ENCODE results near the gene FHL2.

FHL2 gene

GRCh38 chr2:105383432-105384166, 15.3 kb downstream of the FHL2 start:
- TF ChIP-seq, protein P1, sequence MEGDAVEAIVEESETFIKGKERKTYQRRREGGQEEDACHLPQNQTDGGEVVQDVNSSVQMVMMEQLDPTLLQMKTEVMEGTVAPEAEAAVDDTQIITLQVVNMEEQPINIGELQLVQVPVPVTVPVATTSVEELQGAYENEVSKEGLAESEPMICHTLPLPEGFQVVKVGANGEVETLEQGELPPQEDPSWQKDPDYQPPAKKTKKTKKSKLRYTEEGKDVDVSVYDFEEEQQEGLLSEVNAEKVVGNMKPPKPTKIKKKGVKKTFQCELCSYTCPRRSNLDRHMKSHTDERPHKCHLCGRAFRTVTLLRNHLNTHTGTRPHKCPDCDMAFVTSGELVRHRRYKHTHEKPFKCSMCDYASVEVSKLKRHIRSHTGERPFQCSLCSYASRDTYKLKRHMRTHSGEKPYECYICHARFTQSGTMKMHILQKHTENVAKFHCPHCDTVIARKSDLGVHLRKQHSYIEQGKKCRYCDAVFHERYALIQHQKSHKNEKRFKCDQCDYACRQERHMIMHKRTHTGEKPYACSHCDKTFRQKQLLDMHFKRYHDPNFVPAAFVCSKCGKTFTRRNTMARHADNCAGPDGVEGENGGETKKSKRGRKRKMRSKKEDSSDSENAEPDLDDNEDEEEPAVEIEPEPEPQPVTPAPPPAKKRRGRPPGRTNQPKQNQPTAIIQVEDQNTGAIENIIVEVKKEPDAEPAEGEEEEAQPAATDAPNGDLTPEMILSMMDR (IDR thresholded peaks at IDR 0.05; ENCODE audit: extremely low read depth, missing control alignments), result no peak
- no peak for DNase-seq (ENCODE audit: low spot score)

- TF ChIP-seq, protein P1 (IDR thresholded peaks at IDR 0.05; ENCODE audit: extremely low read depth, missing control alignments), result no peak
- DNase-seq (ENCODE audit: low spot score), result no peak
These were observed 16.7 kb downstream of the FHL2 start for GRCh38 chr2:105382177-105382576.

GRCh38 chr2:105381101-105381668, 17.7 kb downstream of the FHL2 start:
- DNase-seq (ENCODE audit: low spot score), result no peak
- TF ChIP-seq, protein P1 (IDR thresholded peaks at IDR 0.05; ENCODE audit: extremely low read depth, missing control alignments), result no peak

GRCh38 chr2:105380432-105381100, 18.3 kb downstream of the FHL2 start:
- TF ChIP-seq, protein P1 (IDR thresholded peaks at IDR 0.05; ENCODE audit: extremely low read depth, missing control alignments), result no peak
- no peak for DNase-seq (ENCODE audit: low spot score)

- TF ChIP-seq, protein P1 (IDR thresholded peaks at IDR 0.05; ENCODE audit: extremely low read depth, missing control alignments), result no peak
- no peak for DNase-seq (ENCODE audit: low spot score)
These were observed 19.1 kb downstream of the FHL2 start for GRCh38 chr2:105379741-105380186.

DNA sequence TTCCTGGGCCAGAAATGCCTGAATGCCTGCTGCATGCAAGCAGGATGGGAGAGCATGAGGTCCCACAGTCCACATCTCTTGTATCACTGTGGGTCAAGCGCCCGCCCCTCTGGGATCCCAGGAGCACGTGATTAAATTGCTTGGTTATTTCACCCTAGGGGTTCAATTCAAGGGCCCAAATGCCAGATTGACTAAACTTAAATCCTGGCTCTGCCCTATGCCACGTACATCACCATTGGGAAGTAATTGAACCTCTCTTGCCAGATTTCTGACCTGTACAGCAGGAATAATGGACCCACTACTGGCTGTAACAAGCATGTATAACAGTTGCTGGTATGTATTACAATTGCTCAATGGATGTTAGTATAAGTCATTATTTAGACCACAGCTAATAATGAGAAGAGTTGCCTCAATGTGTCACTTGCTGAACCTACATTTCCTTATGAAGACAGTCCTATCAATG, 19.9 kb downstream of the FHL2 start:
- TF ChIP-seq, protein P1 (IDR thresholded peaks at IDR 0.05; ENCODE audit: extremely low read depth, missing control alignments), result no peak
- DNase-seq (ENCODE audit: low spot score), result no peak

DNA sequence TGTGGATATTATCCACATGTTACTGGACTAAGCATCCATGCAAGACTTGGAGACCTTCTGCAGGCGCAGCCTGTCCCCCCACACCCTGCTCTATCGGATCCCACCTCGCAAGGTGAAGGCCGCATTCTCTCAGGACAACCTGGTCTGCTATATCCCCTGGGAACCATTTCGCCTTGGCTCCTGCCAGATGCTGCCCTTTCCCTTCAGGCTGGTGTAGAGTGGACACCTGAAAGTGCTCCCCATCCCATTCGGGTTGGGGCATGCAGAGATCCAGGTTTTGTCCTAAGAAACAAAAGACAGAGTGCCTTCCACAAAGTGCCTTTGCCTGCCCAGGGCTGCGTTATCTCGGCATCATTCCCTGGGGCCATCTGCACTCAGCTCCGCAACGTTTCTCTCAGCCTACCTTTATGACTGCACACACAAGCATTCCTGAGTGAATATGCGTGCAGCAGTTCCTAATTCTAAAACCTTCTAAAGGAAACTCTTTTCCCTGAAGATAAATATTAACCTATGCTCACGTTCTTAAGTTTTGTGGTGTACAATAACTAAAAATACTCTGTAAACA, 20.5 kb downstream of the FHL2 start:
- no peak for DNase-seq (ENCODE audit: low spot score)
- TF ChIP-seq, protein P1 (IDR thresholded peaks at IDR 0.05; ENCODE audit: extremely low read depth, missing control alignments), result no peak
